Stimulated activated CD4-positive, alpha-beta T cell treated with anti-CD3 and anti-CD28 coated beads, Interleukin-12 subunit alpha, Interleukin-12 subunit beta, amount 100 ng/mL, for 48 hours (primary cell): Measurements from ENCODE around the gene TMEM41A.
A peak's percentile ranks its signal among the peaks of the same experiment; 100 is the strongest.

Experiments
- DNase-seq, 3 donors: peaks; one replicate each; pipeline ENCODE4 v3.0.0-alpha.2; 2020; ENCODE audit warnings: low read depth in 2 of 3, low spot score in 1 of 3

Gene TMEM41A

GRCh38 chr3:185498503-185499396 is at the start of gene TMEM41A:
Gene TMEM41A (minus strand): TSS chr3:185499035. CDS start chr3:185498961, 74 bp downstream.
- peak; percentile 87 to 94 (median 89) for DNase-seq

DNA sequence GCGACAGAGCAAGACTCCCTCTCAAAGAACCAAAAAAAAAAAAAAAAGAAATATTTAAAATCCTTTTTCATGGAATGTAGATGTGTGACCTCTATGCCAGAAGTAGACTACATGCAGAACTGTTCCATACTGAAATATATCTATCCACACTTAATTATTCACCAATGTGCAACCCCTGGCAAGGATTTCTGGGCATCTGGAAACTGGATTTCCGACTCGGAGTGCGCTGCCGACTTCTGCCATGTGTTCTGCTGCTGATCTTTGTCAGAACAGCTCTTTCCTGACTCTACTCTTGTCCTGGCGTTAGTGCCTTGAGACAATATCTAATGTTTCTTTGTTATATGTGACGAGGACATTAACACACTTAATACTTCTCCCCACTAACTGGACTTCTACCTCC is 41.9 kb upstream of the TMEM41A start:
- no peak for DNase-seq

DNA sequence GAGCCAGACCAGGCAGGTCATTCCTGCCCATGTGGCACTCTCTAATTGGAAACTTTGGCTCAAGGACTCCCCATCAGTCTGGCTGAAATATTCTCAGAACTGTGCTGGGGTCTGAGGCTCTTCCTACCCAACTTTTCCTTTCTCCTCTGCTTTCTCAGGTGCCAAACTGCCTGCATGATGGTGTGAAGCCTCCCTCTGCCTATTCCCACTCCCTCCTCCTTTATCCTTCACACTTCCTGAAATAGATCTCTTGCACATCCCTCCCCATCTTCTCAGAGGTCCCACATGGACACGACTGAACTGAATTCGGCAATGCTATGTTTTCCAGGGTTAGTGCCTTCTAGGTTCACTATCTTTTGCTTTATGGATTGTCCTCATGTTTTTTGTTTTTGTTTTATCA is 41.1 kb upstream of the TMEM41A start:
- DNase-seq, result no peak

DNA sequence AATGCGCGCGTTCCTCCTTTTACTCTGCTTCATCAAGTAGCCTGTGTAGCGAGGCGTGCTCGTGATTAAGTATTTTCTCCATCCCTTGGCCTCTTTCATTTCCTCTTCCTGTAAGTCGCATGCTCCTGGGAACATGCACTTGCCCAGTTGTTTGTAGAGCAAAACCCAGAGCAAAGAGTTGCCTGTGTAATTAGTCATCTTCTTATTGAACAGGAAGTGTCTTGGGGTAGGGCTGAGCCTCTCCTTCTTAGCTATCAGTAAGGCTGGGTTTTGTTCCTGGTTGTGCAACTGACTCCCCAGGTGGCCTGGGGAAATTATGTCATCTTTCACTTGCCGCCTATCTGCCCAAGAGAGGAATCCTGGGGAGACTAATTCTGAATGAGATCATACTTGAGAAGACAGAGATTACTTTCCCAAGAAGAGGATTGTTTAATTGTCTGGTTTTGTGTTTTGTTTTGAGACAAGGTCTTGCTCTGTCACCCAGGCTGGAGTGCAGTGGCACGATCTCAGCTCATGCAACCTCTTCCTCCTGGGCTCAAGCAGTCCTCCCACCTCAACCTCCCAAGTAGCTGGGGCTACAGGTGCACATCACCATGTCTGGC is 38.6 kb upstream of the TMEM41A start:
- peak; percentile 21 to 38 (median 28) for DNase-seq

- DNase-seq, result no peak
Observed at GRCh38 chr3:185534511-185534910, 35.7 kb upstream of the TMEM41A start.

- no peak for DNase-seq
Observed at GRCh38 chr3:185532901-185533300, 34.1 kb upstream of the TMEM41A start.

DNA sequence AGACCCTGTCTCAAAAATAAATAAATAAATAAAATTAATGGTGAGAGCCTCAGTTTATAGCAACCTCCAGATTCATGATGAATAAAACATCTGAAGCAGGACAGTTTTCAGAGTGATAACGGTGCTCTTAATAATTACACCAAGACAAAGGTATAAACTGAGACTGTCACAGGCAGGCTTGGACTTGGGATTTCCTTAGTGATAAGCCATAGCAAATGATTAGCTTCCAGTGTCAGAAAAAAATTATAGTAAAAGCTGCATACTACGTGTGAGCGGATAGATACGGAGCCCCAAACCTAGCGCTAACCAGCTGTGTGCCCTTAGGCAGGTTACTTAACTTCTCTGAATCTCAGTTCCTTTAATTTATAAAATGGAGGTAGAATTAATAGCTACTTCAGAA is 32.0 kb upstream of the TMEM41A start:
- no peak for DNase-seq

DNA sequence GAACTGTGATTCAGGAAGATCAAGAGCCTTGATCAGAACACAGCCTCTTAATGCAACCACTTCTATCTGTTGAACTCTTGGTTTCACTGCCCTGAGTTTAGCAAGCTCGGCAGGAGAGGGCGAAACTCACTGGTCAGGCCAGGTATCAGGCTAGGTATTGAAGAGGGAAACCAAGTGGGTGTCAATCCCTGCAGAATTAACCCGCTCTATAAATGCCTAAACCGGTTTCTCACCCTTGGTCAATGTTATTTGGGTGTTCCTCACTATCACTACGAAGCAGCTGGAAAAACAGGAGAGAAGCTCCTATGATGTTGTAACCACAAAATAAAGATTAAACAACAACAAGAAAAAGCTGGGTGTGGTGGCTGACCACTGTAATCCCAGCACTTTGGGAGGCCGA is 29.7 kb upstream of the TMEM41A start:
- no peak for DNase-seq

- no peak for DNase-seq
Observed at GRCh38 chr3:185527364-185527763, 28.5 kb upstream of the TMEM41A start.

DNA sequence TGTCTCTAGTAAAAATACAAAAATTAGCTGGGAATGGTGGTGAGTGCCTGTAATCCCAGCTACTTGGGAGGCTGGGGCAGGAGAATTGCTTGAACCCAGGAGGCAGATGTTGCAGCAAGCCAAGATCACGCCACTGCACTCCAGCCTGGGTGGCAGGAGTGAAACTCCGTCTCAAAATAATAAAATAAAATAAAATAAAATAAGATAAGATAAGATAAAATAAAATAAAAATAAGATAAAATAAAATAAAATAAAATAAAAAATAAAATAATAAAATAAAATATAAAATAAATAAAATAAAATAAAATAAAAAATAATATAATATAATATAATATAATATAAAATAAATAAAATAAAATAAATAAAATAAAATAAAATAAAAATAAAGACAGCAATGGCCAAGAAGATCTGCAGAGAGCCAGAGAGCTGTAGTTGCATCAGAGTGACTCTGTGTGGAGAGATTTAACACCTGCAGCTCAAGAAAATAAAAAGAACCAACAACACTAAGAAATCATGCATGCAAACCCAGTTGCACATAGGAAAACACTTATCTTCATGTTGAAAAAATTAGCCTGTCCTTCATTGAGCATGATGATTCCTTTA is 27.6 kb upstream of the TMEM41A start:
- DNase-seq, result no peak

- no peak for DNase-seq
Observed at GRCh38 chr3:185521349-185522138, 22.7 kb upstream of the TMEM41A start.

DNA sequence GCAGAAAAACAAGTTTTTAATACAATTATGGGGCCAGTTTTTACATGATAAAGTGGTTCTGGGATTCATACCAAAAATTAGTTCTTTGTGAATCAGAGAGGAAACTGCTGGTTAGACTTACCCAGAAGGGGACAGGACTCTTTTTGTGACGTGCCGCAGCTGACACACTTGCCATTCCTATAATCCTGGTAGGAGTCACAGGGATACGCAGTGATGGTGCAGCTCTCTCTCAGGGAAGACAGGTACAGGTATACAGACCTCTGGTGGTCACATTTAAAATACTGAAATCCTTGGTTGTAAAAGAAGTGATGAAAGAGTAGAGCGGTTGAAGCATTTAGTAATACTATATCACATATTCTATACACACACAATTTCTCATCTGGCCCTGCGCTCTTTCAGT is 20.2 kb upstream of the TMEM41A start:
- DNase-seq, result no peak

- DNase-seq, result no peak
Observed at GRCh38 chr3:185517387-185518130, 18.7 kb upstream of the TMEM41A start.

- no peak for DNase-seq
Observed at GRCh38 chr3:185511711-185512110, 12.9 kb upstream of the TMEM41A start.

DNA sequence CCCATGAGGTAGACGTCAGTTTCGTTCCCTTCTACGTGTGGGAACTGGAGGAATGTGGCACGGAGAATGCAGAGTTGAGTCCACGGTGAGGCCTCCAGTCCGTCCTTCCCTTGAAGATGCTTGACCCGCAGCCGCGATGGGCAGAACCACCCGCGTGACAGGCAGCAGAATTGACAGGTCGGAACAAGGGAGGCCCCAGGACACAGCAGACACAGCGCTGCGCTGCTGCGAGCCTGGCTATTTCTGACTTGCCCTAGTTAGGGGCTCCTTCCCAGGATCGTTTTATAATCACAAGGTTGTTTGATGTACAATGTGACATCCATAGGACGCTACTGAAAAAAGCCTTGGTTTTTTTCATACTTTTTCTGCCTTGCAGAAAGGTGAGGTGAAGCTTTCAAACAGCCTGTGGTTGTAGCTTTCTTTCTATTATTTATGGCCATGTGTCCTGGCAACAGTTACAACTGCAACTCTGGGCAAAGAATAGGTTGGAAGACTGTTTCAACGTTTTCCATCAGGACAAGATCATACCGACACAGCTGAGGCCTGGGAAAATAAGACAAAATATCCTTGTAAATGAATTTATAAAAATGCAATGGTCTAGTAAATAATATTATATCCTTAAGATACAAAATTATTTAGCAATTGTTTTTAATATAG is 9.6 kb upstream of the TMEM41A start:
- no peak for DNase-seq

DNA sequence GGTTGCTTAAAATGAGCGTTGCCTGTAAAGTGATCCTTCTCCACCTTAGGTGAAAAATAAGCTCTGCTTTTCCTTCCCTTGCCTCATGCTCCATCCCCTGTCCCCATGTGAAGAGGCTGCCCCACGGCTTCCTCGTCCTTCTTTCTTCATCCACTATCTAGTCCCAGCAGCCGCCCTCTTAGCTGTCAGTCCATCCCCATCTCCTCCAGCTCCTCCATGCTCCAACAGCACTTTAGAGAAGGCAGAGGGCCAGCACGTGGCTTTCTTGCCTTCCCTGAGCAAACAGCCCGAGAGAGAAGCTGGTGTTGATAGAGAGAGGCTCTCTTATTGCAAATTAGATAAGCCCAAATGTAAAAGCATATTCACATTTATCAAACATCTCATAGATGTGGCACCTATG is 9.0 kb upstream of the TMEM41A start:
- no peak for DNase-seq

- DNase-seq, result no peak
Observed at GRCh38 chr3:185504636-185505035, 5.8 kb upstream of the TMEM41A start.

- DNase-seq, result no peak
Observed at GRCh38 chr3:185503521-185503920, 4.7 kb upstream of the TMEM41A start.

DNA sequence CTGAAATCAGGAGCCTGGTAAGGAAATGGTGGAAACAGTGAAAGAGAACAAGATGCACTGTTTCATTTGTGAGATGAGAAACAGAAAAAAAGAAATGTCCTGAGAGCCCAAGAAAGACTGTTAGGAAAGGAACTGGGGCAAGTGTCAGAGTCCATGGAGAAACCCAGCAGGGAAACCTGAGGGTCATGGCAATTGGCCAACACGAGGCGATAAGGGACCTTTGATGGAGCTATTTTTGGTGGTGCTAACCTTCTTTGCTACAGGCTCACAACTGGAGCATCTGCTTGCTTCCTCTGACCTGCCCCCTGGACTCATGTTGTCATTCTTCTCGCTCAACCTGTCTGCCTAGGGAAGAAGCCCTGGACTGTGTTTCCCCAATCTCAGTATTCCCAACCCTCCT is 4.2 kb upstream of the TMEM41A start:
- DNase-seq, result no peak

DNA sequence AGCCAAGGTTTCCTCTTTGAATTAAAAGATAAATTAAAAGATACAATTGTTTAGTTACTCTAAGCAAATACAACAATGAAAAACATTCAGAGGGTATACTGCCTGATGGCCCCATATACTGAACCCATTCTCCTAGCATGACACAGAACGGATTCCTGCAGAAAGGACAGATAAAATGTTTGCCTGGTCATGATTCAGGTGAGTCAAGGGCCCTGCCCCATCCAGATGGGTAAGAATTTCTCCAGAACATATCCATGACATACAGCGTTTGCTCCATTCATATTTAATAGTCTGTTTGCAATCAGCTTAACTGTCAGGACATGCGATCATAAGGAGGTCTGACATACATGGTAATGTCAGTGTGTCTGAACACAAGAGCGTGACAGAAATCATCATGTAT is 8.6 kb downstream of the TMEM41A start:
- no peak for DNase-seq
